Stimulated activated CD4-positive, alpha-beta T cell treated with anti-CD3 and anti-CD28 coated beads, TNF-alpha, amount 100 ng/mL, for 1 hour (primary cell): ENCODE measurements around the gene AQP10.
A peak's percentile ranks its signal among the peaks of the same experiment; 100 is the strongest.
"Not testable (repeated sequence)": the region's sequence is repeated elsewhere in the genome, so short reads cannot be mapped to it uniquely, and the experiment has no call there.

ENCODE experiments used
- DNase-seq, 3 donors: peaks; one replicate each; pipeline ENCODE4 v3.0.0-alpha.2; 2020; ENCODE audit warnings: low read depth in 3 of 3, low spot score in 1 of 3

The AQP10 gene, protein sequence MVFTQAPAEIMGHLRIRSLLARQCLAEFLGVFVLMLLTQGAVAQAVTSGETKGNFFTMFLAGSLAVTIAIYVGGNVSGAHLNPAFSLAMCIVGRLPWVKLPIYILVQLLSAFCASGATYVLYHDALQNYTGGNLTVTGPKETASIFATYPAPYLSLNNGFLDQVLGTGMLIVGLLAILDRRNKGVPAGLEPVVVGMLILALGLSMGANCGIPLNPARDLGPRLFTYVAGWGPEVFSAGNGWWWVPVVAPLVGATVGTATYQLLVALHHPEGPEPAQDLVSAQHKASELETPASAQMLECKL

DNA sequence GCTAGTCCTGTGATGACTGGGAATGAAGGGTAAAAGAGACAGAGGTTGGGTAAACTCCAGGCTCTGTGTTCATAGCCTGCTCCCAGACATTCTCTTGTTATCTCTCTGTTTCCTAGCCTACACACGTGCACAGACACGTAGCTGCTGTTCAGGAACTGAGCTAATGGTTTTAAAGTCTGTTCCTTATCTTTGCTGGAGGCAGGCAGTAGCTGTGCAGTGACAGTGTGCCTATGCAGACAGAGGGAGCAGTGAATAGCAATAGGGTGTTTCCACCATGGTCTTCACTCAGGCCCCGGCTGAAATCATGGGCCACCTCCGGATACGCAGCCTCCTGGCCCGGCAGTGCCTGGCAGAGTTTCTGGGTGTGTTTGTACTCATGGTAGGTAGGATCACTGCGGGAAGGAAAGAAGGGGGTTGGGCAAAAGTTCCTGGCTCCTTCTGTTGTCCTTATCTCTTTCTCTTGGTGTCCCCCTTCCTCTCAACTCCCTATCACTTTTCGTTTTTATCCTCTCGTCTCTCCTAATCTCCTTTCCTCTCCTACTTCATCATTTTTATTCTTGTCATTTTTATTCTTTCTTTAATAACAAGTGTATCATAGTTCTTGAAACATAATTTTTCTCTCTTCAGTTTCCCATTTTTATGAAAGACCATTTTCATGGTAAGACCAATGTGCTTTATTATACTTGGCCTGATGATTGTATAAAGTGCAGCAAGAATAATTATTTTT, at the start of gene AQP10:
Gene AQP10, plus strand, starts transcription at position 212 of the 727 bp plus-strand sequence. Its CDS starts 63 bp downstream, at position 275.
- DNase-seq = no peak

DNA sequence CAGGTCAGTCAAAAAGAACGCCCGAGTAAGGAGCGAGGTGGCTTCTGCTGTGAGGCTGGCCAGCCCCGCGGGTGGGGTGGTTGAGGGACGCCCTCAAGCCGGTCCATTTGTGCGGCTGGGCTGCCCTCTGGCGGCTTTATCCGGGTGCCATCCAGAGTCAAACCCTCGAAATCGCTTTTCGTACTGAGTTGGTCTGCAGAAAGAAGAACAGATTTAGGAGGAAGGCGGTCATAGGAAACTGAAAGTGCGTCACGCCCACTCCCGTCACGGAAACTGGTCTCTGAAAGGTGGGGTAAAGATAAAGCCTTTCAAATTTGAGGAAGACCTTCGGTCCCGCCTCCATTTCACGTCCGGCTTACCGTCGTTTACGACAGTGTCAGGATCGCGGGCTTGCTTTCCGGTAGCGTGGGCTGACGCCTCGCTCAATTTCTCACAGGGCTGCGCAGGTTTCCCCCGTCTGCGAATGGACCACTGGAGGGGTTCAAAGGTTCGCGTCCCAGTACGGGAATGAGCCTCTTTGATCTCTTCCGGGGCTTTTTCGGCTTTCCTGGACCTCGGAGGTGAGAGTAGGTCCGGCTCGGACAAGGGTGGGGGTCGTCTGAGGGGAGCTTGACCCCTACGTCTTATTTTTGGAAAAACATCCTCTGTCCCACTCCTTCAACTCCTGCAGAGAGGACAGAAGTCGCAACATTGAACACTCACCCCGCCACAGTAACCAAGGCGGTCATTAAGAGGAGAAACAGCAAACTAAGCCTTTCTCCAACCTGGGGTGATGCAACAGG, 48.5 kb upstream of the AQP10 start, which contains the start of gene HAX1:
Gene HAX1, plus strand, starts transcription at position 413 of the 782 bp plus-strand sequence. Its CDS starts 95 bp downstream, at position 508.
- DNase-seq = peak; percentile 94 to 95 (median 94)

DNA sequence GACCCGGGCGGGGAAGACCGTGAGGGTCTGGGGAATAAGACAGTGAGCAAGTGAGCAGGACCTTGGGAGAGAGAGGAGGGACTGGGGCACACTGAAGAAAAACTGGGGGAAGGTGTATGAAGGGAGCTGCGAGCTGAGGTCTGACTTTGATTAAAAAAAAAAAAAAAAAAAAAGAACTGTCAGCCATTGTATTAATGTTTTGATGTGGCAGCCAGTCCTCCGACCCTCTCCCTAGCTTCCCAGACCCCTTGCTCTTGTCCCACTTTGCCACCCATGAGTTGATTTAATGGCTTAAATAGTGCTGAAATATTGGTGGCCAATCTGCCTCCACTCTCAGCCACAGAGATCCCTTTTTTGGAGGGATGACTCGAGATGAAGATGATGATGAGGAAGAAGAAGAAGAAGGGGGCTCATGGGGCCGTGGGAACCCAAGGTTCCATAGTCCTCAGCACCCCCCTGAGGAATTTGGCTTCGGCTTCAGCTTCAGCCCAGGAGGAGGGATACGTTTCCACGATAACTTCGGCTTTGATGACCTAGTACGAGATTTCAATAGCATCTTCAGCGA, 47.8 kb upstream of the AQP10 start:
- no peak for DNase-seq

DNA sequence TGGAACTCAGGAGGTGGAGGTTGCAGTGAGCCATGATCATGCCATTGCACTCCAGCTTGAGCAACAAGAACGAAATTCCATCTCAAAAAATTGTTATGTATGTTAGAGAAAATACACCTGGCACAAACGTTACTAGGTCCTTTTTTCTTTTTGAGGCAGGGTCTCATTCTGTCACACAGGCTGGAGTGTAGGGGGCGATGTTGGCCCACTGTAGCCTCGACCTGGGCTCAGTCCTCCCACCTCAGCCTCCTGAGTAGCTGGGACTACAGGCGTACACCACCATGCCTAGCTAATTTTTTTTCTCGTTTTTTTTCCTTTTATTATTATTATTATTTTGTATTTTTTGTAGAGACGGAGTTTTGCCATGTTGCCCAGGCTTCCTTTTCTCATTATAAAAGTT, 44.1 kb upstream of the AQP10 start:
- DNase-seq = no peak

DNA sequence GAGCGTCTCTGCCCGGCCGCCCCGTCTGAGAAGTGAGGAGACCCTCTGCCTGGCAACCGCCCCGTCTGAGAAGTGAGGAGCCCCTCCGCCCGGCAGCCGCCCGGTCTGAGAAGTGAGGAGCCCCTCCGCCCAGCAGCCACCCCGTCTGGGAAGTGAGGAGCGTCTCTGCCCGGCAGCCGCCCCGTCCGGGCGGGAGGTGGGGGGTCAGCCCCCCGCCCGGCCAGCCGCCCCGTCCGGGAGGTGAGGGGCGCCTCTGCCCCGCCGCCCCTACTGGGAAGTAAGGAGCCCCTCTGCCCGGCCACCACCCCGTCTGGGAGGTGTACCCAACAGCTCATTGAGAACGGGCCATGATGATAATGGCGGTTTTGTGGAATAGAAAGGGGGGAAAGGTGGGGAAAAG, 33.3 kb upstream of the AQP10 start:
- not testable (repeated sequence) for DNase-seq

DNA sequence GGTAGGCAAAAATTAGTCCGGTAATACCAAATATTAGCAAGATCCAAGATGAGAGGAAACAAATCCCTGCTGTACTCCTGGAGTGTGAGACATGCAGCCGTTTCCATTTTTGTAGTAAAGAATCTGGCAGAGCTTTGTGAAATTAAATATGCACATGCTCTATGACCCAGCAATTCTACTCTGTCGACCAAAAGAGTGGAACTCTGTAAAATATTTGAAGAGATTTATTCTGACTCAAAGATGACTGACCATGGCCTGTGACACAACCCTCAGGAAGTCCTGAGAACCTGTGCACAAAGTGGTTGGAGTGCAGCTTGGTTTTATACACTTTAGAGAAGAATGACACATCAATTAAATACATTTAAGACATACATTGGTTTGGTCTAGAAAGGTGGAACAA, 32.2 kb upstream of the AQP10 start:
- no peak for DNase-seq

DNA sequence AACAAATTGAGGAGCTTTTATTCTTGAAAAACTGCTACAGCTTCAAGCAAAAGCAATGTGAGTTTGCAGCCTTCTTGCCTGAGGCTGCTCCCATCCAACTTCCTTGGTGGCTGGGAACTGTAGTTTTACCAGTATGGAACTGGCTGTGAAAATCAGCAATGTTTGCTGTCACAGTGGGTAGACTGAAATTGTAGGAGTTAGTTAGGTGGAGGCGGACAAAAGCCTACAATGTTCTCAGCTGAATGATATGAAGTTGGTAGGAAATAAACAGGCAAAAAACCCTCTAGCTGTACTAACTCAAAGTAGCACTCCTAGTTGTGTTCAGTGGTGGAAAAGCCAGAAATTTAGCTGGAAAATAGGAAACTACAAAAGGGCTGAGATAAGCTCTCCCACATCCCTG, 30.0 kb upstream of the AQP10 start:
- no peak for DNase-seq

DNA sequence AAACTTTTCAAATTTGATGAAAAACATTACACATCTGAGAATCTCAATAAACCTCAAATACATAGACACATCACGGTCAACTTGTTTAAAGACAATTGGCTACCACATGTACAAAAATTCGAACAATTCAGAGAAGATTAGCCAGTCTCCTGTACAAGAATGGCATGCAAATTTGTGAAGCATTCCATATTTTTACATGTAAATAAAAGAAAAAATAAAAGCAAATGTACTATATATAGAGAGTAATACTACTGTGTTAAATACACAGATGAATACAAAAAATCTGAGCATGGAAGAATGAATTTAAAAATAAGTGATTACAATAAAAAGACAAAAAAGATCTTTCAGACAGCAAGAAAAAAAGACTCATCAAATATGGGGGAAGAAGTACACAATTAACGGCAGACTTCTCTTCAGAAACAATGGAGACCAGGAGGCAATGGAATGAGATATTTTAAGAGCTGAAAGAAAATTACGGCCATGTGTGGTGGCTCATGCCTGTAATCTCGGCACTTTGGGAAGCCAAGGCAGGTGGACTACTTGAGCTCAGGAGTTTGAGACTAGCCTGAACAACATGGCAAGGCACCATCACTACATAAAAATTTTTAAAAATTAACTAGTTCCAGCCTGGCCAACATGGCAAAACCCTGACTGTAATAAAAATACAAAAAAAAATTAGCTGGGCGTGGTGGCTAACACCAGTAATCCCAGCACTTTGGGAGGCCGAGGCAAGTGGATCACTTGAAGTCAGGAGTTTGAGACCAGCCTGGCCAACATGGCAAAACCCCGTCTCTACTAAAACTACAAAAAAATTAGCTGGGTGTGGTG, 25.3 kb upstream of the AQP10 start:
- no peak for DNase-seq

DNA sequence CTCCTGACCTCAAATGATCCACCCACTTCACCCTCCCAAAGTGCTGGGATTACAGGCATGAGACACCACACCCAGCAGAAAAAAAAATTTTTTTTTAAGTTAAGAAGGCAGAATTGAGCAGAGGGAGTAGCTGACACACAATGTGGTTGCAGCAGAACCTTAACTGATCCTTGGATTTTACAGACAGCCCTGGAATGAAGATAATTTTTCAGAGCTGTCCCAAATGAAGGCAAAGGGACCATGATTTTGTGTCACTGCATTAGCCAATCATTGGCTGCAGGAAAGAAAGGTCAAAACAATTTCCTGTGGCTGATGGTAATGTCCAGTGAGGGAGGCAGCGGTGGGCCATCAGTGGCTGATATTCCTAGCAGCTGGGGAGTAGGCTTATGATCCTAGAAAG, 19.3 kb upstream of the AQP10 start:
- no peak for DNase-seq

DNA sequence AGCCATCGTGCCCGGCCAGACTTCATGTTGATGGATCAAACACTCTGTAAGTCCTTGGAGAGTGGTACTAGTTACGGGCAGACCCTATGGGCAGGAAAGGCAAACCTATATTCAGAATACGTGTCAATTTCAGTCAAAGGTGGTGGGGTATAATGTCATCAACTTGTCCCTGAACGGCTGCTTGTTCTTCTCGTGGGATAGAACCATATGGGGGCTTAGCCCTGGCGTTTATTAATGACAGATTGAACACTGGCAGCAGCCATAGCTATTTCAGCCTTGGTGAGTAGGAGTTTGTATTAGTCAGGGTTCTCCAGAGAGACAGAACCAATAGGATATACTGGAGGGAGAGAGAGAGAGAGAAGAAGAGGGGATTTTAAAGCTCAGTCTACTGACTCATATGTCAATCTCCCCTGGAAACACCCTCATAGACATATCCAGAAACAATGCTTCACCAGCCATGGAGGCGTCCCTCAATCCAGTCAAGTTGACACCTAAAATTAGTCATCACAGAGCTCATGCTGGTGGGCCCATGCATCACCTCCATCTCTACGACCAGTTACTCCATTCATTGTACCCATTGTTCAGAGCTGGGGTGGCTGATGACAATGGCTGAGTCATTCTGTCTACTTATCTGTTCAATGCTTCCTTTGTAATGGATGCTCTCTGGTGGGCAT, 16.1 kb upstream of the AQP10 start:
- DNase-seq = peak in 1 of 3 donors; percentile 6

DNA sequence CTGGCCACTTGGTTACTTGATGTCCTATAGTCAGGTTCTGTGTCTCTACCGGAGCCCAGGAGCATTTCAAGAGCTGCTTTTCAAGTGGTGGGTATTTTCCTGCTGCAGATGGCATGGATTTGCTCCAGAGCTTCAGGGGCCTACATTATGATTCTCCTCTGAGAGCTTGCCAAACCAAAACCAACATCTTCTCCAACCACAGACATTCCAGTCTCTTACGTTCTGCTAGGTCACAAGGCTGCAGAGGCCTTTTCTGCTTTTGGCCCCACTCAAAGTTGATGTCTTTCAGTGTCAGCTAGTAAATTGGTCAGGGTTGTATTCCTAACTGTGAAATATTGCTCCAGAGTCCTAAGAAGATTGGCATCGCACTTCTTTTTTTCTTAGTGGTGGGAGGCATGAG, 14.7 kb upstream of the AQP10 start:
- no peak for DNase-seq

DNA sequence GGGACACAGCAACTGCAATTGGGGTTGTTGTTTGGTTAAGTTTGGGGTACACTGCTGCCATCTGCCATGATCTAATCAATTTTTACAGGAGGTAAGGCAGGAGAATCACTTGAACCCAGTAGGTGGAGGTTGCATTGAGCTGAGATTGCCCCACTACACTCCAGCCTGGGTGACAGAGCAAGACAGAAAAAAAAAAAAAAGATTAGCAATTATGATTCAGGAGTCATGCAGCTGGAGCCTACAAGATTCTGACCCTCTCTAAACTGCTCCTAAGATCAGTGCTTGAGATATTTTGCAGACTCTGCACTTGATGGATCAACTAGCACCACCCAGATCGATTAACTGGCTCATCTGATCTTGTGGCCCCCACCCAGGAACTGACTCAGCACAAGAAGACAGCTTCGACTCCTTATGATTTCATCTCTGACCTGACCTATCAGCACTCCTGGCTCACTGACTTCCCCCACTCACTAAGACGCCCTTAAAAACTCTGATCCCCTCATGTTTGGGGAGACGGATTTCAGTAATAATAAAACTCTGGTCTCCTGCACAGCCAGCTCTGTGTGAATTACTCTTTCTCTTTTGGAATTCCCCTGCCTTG, 13.1 kb upstream of the AQP10 start:
- not testable (repeated sequence) for DNase-seq

DNA sequence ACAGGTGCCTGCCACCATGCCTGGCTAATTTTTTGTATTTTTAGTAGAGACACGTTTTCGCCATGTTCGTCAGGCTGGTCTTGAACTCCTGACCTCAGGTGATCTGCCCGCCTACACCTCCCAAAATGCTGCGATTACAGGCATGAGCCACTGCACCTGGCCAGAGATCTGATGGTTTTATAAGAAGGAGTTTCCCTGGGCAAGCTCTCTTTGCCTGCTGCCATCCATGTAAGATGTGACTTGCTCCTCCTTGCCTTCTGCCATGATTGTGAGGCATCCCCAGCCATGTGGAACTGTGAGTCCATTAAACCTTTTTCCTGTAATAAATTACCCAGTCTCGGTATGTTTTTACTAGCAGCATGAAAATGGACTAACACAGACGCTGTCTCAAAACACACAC, 11.8 kb upstream of the AQP10 start:
- not testable (repeated sequence) for DNase-seq

DNA sequence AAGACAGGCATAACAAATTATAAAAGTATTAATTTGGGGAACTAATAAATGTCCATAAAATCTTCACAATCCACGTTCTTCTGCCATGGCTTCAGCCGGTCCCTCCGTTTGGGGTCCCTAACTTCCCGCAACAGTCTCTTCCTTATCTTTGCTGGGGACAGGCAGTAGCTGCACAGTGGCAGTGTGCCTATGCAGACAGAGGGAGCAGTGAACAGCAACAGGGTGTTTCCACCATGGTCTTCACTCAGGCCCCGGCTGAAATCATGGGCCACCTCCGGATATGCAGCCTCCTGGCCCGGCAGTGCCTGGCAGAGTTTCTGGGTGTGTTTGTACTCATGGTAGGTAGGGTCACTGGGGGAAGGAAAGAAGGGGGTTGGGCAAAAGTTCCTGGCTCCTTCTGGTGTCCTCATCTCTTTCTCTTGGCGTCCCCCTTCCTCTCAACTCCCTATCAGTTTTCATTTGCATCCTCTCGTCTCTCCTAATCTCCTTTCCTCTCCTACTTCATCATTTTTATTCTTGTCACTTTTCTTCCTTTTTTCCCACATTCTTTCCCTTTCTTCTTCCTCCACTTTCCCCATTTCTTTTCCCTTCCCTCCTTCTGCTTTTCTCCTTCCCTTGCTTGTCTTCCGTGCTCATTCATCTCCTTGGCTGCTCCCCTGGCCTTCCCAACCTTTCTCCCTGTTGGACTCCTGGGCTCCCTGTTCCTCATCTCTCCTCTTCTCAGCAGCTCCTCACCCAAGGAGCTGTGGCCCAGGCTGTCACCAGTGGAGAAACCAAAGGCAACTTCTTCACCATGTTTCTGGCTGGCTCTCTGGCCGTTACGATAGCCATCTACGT, 8.4 kb upstream of the AQP10 start:
- not testable (repeated sequence) for DNase-seq

DNA sequence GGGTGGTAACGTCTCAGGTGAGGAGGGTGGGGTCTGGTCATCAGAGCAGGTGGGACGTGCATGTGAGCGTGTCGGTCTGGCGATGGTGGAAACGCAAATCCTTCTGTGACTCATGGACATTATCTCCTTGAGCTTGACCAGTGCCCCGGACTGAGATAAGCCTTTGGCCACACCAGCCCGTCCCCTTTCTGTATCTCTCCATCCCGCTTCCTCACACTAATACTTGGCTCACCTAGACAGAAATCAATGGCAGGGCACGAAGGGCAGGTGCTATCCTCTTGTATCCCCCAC, 7.9 kb upstream of the AQP10 start:
- DNase-seq = no peak

DNA sequence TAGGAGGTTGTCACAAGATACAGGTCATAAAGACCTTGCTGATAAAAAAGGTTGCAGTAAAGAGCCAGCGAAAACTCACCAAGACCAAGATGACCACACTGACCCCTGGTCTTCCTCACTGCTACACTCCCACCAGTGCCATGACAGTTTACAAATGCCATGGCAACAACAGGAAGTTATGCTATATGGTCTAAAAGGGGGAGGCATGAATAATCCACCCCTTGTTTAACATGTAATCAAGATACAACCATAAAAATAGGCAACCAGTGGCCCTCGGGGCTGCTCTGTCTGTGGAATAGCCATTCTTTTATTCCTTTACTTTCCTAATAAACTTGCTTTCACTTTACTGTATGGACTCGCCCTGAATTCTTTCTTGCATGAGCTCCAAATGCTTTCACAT, 6.7 kb upstream of the AQP10 start:
- DNase-seq = not testable (repeated sequence)

DNA sequence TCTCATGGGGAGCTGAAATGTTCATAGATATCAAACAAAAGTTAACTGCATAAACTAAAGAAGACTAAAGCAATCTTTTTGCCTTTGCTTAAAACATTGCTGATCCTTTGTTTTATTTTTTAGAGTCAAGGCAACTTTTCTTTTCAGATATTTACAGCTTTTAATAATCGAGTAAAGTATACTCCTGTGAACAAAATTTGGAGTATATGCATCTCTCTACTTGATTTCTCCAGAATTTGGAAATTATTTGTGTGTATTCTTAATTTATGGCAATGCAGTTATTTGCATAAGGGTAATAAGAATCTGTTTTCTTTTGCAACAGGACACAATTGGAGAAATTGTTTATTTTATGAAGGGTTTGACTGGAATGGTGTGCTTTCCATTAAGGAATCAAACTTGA, 4.2 kb upstream of the AQP10 start:
- DNase-seq = no peak

DNA sequence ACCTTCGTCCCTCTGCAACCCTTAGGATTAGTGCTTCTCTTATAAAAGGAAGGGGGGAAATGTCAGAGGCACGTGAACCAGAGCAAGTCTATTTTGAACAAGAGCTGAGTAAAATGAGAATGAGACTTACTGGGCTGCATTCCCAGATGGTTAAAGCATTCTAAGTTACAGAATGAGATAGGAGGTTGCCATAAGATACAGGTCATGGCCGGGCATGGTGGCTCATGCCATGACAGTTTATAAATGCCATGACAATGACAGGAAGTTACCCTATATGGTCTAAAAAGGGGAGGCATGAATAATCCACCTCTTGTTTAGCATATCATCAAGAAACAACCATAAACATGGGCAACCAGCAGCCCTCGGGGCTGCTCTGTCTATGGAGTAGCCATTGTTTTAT, 2.5 kb upstream of the AQP10 start:
- no peak for DNase-seq

DNA sequence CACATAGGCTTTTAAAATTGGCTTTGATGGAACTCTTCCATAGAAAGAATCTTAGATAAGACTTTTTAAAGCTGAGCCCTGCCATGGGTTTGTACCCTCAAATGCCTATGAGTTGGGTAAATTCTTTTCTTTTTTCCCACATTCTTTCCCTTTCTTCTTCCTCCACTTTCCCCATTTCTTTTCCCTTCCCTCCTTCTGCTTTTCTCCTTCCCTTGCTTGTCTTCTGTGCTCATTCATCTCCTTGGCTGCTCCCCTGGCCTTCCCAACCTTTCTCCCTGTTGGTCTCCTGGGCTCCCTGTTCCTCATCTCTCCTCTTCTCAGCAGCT, 679 bp downstream of the AQP10 start:
- not testable (repeated sequence) for DNase-seq
